Spleen (tissue), 7 donors: ENCODE measurements around the gene SLC7A5.

Experiments
- CTCF ChIP-seq, 11 experiments: fragments of 200-600 bp in 7 of 11; fragments of 450-650 bp in 4 of 11; sonication (generic) in 4 of 11; IDR thresholded peaks in 8 of 11; conservative IDR thresholded peaks in 3 of 11; 1 replicate in 7 of 11; 2 replicates in 4 of 11; pipeline versions ENCODE4 v1.4.0 to v1.8.0; 2016 to 2021; ENCODE audit warnings: antibody characterized with exemption in 11 of 11, inconsistent platforms in 4 of 11, mild to moderate bottlenecking in 1 of 11
- POLR2A ChIP-seq, 3 donors: fragments of 450-650 bp; IDR thresholded peaks; one replicate each; pipeline ENCODE4 v1.5.1; 2017; ENCODE audit warnings: antibody characterized with exemption in 3 of 3, mild to moderate bottlenecking in 1 of 3
- POLR2AphosphoS5 ChIP-seq, 3 donors: sonication (generic); formaldehyde crosslinking; IDR thresholded peaks; one replicate each; pipeline ENCODE4 v1.5.1; 2017; ENCODE audit warnings: antibody characterized with exemption in 3 of 3
- donor health status: DM: no; HTN: no; CAD: no; lungs with moderate emphysema.
- donor health status: DM: no; HTN: no; CAD: no.
- donor health status: DM: no; HTN: no; CAD: no.

GRCh38 chr16:87855852-87856715 is 13.2 kb downstream of the SLC7A5 start:
- TF ChIP-seq CTCF (IDR thresholded peaks at IDR 0.05 in 8 of 11, conservative IDR thresholded peaks at IDR 0.05 in 3 of 11) (no peak), POLR2AphosphoS5 (IDR thresholded peaks at IDR 0.05) (peak; percentile 78 to 90 (median 87)), POLR2A (IDR thresholded peaks at IDR 0.05) (peak in 1 of 3 donors; percentile 37)
